SU-DHL-6 (cell line): ENCODE measurements around the gene TBC1D19.

ENCODE experiments used
- EZH2phosphoT487 ChIP-seq: fragments of 200-600 bp; sonication (generic), shearing (Covaris generic); conservative IDR thresholded peaks from 2 replicates; pipeline ENCODE4 v1.6.1; 2018; ENCODE audit warnings: mild to moderate bottlenecking, antibody characterized with exemption, low read length, moderate library complexity, mixed read lengths
- TF ChIP-seq, protein P1 (sequence below): fragments of 200-600 bp; sonication (generic); IDR thresholded peaks from one replicate; pipeline ENCODE4 v1.5.1; 2017; ENCODE audit warnings: antibody characterized with exemption, mild to moderate bottlenecking, low read length, moderate library complexity; ENCODE audit not compliant: insufficient read depth, poor library complexity, severe bottlenecking

DNA sequence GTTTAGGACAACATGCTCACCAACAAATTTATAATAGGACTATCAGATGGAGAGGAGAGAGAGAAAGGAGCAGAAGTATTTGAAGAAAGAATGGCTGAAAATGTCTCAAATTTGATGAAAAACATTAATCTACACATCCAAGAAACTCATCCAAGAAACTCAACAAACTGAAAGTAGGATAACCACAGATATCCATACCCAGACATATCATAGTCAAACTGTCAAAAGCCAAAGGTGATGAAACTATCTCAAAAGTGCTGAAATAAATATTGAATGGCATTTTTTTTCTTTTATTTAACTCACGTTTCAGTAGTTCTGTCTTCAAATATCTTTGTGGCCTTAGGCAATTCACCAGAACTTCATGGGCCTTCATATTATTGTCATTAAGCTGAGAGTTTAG is 116.2 kb downstream of the TBC1D19 start:
- TF ChIP-seq, protein P1, sequence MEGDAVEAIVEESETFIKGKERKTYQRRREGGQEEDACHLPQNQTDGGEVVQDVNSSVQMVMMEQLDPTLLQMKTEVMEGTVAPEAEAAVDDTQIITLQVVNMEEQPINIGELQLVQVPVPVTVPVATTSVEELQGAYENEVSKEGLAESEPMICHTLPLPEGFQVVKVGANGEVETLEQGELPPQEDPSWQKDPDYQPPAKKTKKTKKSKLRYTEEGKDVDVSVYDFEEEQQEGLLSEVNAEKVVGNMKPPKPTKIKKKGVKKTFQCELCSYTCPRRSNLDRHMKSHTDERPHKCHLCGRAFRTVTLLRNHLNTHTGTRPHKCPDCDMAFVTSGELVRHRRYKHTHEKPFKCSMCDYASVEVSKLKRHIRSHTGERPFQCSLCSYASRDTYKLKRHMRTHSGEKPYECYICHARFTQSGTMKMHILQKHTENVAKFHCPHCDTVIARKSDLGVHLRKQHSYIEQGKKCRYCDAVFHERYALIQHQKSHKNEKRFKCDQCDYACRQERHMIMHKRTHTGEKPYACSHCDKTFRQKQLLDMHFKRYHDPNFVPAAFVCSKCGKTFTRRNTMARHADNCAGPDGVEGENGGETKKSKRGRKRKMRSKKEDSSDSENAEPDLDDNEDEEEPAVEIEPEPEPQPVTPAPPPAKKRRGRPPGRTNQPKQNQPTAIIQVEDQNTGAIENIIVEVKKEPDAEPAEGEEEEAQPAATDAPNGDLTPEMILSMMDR: no peak
- TF ChIP-seq EZH2phosphoT487: no peak
